NCI-H1436 (cell line): ENCODE data around the gene CDH23.

Experiments used
- DNase-seq: peaks from one replicate; lab custom pipeline; 2025; lab: John Stamatoyannopoulos, UW

Gene CDH23

GRCh38 chr10:71440506-71441035 lies 43.9 kb downstream of the CDH23 start:
- no peak for DNase-seq

GRCh38 chr10:71442000-71442399 lies 45.3 kb downstream of the CDH23 start:
- no peak for DNase-seq

GRCh38 chr10:71442859-71443570 lies 46.3 kb downstream of the CDH23 start:
- DNase-seq = no peak

GRCh38 chr10:71443676-71444075 lies 47.0 kb downstream of the CDH23 start:
- DNase-seq = no peak

GRCh38 chr10:71444284-71445054 lies 47.7 kb downstream of the CDH23 start:
- no peak for DNase-seq

- DNase-seq = no peak
Measured at GRCh38 chr10:71447676-71448075, 51.0 kb downstream of the CDH23 start.

GRCh38 chr10:71448146-71448545 lies 51.4 kb downstream of the CDH23 start:
- no peak for DNase-seq

GRCh38 chr10:71449026-71449425 lies 52.3 kb downstream of the CDH23 start:
- DNase-seq = no peak

GRCh38 chr10:71451754-71452153 lies 55.0 kb downstream of the CDH23 start:
- DNase-seq = no peak

GRCh38 chr10:71453186-71453585 lies 56.5 kb downstream of the CDH23 start:
- DNase-seq = no peak

- DNase-seq = no peak
Measured at GRCh38 chr10:71454347-71454746, 57.6 kb downstream of the CDH23 start.

GRCh38 chr10:71455035-71455434 lies 58.3 kb downstream of the CDH23 start:
- no peak for DNase-seq

GRCh38 chr10:71456631-71457030 lies 59.9 kb downstream of the CDH23 start:
- no peak for DNase-seq

GRCh38 chr10:71457908-71458307 lies 61.2 kb downstream of the CDH23 start:
- DNase-seq = no peak

GRCh38 chr10:71458387-71458786 lies 61.7 kb downstream of the CDH23 start:
- no peak for DNase-seq

GRCh38 chr10:71459513-71459912 lies 62.8 kb downstream of the CDH23 start:
- DNase-seq = no peak

- DNase-seq = no peak
Measured at GRCh38 chr10:71460615-71461014, 63.9 kb downstream of the CDH23 start.

GRCh38 chr10:71461457-71461856 lies 64.7 kb downstream of the CDH23 start:
- DNase-seq = no peak

- no peak for DNase-seq
Measured at GRCh38 chr10:71462062-71462935, 65.6 kb downstream of the CDH23 start.

- no peak for DNase-seq
Measured at GRCh38 chr10:71463111-71463510, 66.4 kb downstream of the CDH23 start.

- no peak for DNase-seq
Measured at GRCh38 chr10:71465551-71466252, 69.0 kb downstream of the CDH23 start.

- no peak for DNase-seq
Measured at GRCh38 chr10:71466330-71466729, 69.6 kb downstream of the CDH23 start.
